MM.1S (cell line): ENCODE data around the gene MYRF.

Experiments
- CTCF ChIP-seq: fragments of 300-600 bp; sonication (generic); IDR thresholded peaks from 2 replicates; pipeline ENCODE4 v1.5.1; 2016; ENCODE audit warnings: antibody characterized with exemption, low read length, mixed read lengths
- EZH2 ChIP-seq: fragments of 300-600 bp; sonication (generic); optimal IDR thresholded peaks from 2 replicates; pipeline ENCODE3; 2017; ENCODE audit warnings: low read depth, mild to moderate bottlenecking, antibody characterized with exemption, low read length, mixed read lengths
- EZH2phosphoT487 ChIP-seq: fragments of 300-600 bp; sonication (generic); IDR thresholded peaks from 2 replicates; pipeline ENCODE4 v1.6.1; 2018; ENCODE audit warnings: antibody characterized with exemption, low read length

GRCh38 chr11:61712846-61713245 lies 39.6 kb upstream of the MYRF start:
- no peak for TF ChIP-seq CTCF
- no peak for TF ChIP-seq EZH2
- TF ChIP-seq EZH2phosphoT487, result no peak
